ENCODE results near the gene EPO. TPM values are rescaled to one million over a fixed set of nuclear protein-coding genes. Genes with fewer than 3 reads are reported as not detected.

EPO gene
- total and polyA plus RNA-seq, 2 of the 8 experiments (the other 6 are each of a cell fraction or from before 2014, with no cell fraction given): 0.42 to 0.95 TPM

GRCh38 chr7:100691676-100692577, 28.3 kb upstream of the EPO start (continued):
- TF ChIP-seq CHD7 (IDR thresholded peaks at IDR 0.05; ENCODE audit: insufficient replicate concordance, low read length): no peak
- peak; percentile 71 for TF ChIP-seq MAX (IDR thresholded peaks at IDR 0.05)
- no peak for TF ChIP-seq ASH2L (IDR thresholded peaks at IDR 0.05; ENCODE audit: low read length)
- peak in 1 of 2 experiments; percentile 53; a peak in 1 of 4 replicates for TF ChIP-seq SIN3A (conservative IDR thresholded peaks at IDR 0.05 in 1 of 2, IDR thresholded peaks at IDR 0.05 in 1 of 2; ENCODE audit: low read depth in 1 of 2, low read length in 2 of 2)
- TF ChIP-seq TAF7 (optimal IDR thresholded peaks at IDR 0.05; ENCODE audit: borderline replicate concordance, low read depth, low read length): no peak
- TF ChIP-seq MAFK (IDR thresholded peaks at IDR 0.05; ENCODE audit: low read depth, low read length): no peak
- 0 out of 2 replicates have a peak, but pooled peaks have one; percentile 50 for TF ChIP-seq SP4 (IDR thresholded peaks at IDR 0.05; ENCODE audit: low read length)
- TF ChIP-seq YY1 (IDR thresholded peaks at IDR 0.05; ENCODE audit: low read depth, low read length): no peak
- 0 out of 2 replicates have a peak, but pooled peaks have one; percentile 16 for TF ChIP-seq RXRA (IDR thresholded peaks at IDR 0.05; ENCODE audit: insufficient read depth, low read depth, low read length)

Measured in H1 (cell line).